ENCODE results near the gene CRABP2.

Gene CRABP2

GRCh38 chr1:156698995-156699394 is 6.4 kb downstream of the CRABP2 start:
- Histone ChIP-seq H3K36me3 (ENCODE audit: control insufficient read depth, insufficient read depth, low read length) (peaks cover 20% of the 10 kb centered on the region), H3K27ac (ENCODE audit: insufficient read depth, low read depth, low read length, poor library complexity, severe bottlenecking) (no peak overlapping the region), H3K4me1 (ENCODE audit: control insufficient read depth, insufficient read depth, low read length) (peaks cover 34% of the 10 kb centered on the region), H3K27me3 (ENCODE audit: control insufficient read depth, insufficient read depth, low read length, poor library complexity, severe bottlenecking) (no peaks in the 10 kb centered on the region), H3K4me3 (ENCODE audit: insufficient read depth, low read depth, low read length) (no peak overlapping the region), H3K9me3 (ENCODE audit: control insufficient read depth, low read length) (no peaks in the 10 kb centered on the region)
- WGBS, 2 experiments, result 88 to 94% methylated on average over 1 of the region's 1 CpG

GRCh38 chr1:156697481-156697880 is 7.9 kb downstream of the CRABP2 start:
- H3K4me1 ChIP-seq (ENCODE audit: control insufficient read depth, insufficient read depth, low read length), result peaks cover 36% of the 10 kb centered on the region
- 87 to 89% methylated on average over 8 of the region's 8 CpGs for WGBS, 2 experiments
- H3K4me3 ChIP-seq (ENCODE audit: insufficient read depth, low read depth, low read length), result no peak overlapping the region
- H3K36me3 ChIP-seq (ENCODE audit: control insufficient read depth, insufficient read depth, low read length), result peaks cover 20% of the 10 kb centered on the region
- no peaks in the 10 kb centered on the region for H3K27me3 ChIP-seq (ENCODE audit: control insufficient read depth, insufficient read depth, low read length, poor library complexity, severe bottlenecking)
- H3K9me3 ChIP-seq (ENCODE audit: control insufficient read depth, low read length), result no peaks in the 10 kb centered on the region
- H3K27ac ChIP-seq (ENCODE audit: insufficient read depth, low read depth, low read length, poor library complexity, severe bottlenecking), result no peak overlapping the region

- no peak overlapping the region for H3K4me3 ChIP-seq (ENCODE audit: insufficient read depth, low read depth, low read length)
- no peaks in the 10 kb centered on the region for H3K9me3 ChIP-seq (ENCODE audit: control insufficient read depth, low read length)
- 92% methylated on average over 8 of the region's 8 CpGs for WGBS, 2 experiments
- H3K27ac ChIP-seq (ENCODE audit: insufficient read depth, low read depth, low read length, poor library complexity, severe bottlenecking), result no peak overlapping the region
- no peaks in the 10 kb centered on the region for H3K27me3 ChIP-seq (ENCODE audit: control insufficient read depth, insufficient read depth, low read length, poor library complexity, severe bottlenecking)
- peaks cover 20% of the 10 kb centered on the region for H3K36me3 ChIP-seq (ENCODE audit: control insufficient read depth, insufficient read depth, low read length)
- H3K4me1 ChIP-seq (ENCODE audit: control insufficient read depth, insufficient read depth, low read length), result peaks cover 41% of the 10 kb centered on the region
These were observed 8.6 kb downstream of the CRABP2 start for GRCh38 chr1:156696755-156697154.

GRCh38 chr1:156694690-156694962 is 10.8 kb downstream of the CRABP2 start:
- H3K36me3 ChIP-seq (ENCODE audit: control insufficient read depth, insufficient read depth, low read length), result peaks cover 12% of the 10 kb centered on the region
- H3K9me3 ChIP-seq (ENCODE audit: control insufficient read depth, low read length), result no peaks in the 10 kb centered on the region
- no peak overlapping the region for H3K4me3 ChIP-seq (ENCODE audit: insufficient read depth, low read depth, low read length)
- no peaks in the 10 kb centered on the region for H3K27me3 ChIP-seq (ENCODE audit: control insufficient read depth, insufficient read depth, low read length, poor library complexity, severe bottlenecking)
- peaks cover 55% of the 10 kb centered on the region for H3K4me1 ChIP-seq (ENCODE audit: control insufficient read depth, insufficient read depth, low read length)
- no peak overlapping the region for H3K27ac ChIP-seq (ENCODE audit: insufficient read depth, low read depth, low read length, poor library complexity, severe bottlenecking)
- WGBS, 2 experiments, result 67 to 74% methylated on average over 5 of the region's 5 CpGs

- H3K4me1 ChIP-seq (ENCODE audit: control insufficient read depth, insufficient read depth, low read length), result peaks cover 55% of the 10 kb centered on the region
These were observed 11.3 kb downstream of the CRABP2 start for GRCh38 chr1:156693848-156694689.

GRCh38 chr1:156692925-156693847 is 12.2 kb downstream of the CRABP2 start:
- H3K27me3 ChIP-seq (ENCODE audit: control insufficient read depth, insufficient read depth, low read length, poor library complexity, severe bottlenecking), result no peaks in the 10 kb centered on the region
- peaks cover 3% of the 10 kb centered on the region for H3K36me3 ChIP-seq (ENCODE audit: control insufficient read depth, insufficient read depth, low read length)
- no peaks in the 10 kb centered on the region for H3K9me3 ChIP-seq (ENCODE audit: control insufficient read depth, low read length)
- H3K27ac ChIP-seq (ENCODE audit: insufficient read depth, low read depth, low read length, poor library complexity, severe bottlenecking), result peak overlapping the region; percentile 91
- WGBS, 2 experiments, result 4 to 5% methylated on average over 15 to 16 of the region's 16 CpGs
- H3K4me1 ChIP-seq (ENCODE audit: control insufficient read depth, insufficient read depth, low read length), result peaks cover 55% of the 10 kb centered on the region
- H3K4me3 ChIP-seq (ENCODE audit: insufficient read depth, low read depth, low read length), result peak overlapping the region; percentile 13

More at GRCh38 chr1:156693848-156694689, 11.3 kb downstream of the CRABP2 start:
- no peaks in the 10 kb centered on the region for H3K27me3 ChIP-seq (ENCODE audit: control insufficient read depth, insufficient read depth, low read length, poor library complexity, severe bottlenecking)
- H3K27ac ChIP-seq (ENCODE audit: insufficient read depth, low read depth, low read length, poor library complexity, severe bottlenecking), result peak overlapping the region; percentile 91
- no peaks in the 10 kb centered on the region for H3K9me3 ChIP-seq (ENCODE audit: control insufficient read depth, low read length)
- WGBS, 2 experiments, result 38 to 41% methylated on average over 12 of the region's 12 CpGs
- no peak overlapping the region for H3K4me3 ChIP-seq (ENCODE audit: insufficient read depth, low read depth, low read length)
- H3K36me3 ChIP-seq (ENCODE audit: control insufficient read depth, insufficient read depth, low read length), result peaks cover 7% of the 10 kb centered on the region

GRCh38 chr1:156692441-156692924 is 12.9 kb downstream of the CRABP2 start:
- WGBS, 2 experiments, result 3 to 4% methylated on average over 13 of the region's 13 CpGs
- Histone ChIP-seq H3K36me3 (ENCODE audit: control insufficient read depth, insufficient read depth, low read length) (no peaks in the 10 kb centered on the region), H3K4me1 (ENCODE audit: control insufficient read depth, insufficient read depth, low read length) (peaks cover 55% of the 10 kb centered on the region), H3K4me3 (ENCODE audit: insufficient read depth, low read depth, low read length) (peak overlapping the region; percentile 13), H3K9me3 (ENCODE audit: control insufficient read depth, low read length) (no peaks in the 10 kb centered on the region), H3K27ac (ENCODE audit: insufficient read depth, low read depth, low read length, poor library complexity, severe bottlenecking) (peak overlapping the region; percentile 91), H3K27me3 (ENCODE audit: control insufficient read depth, insufficient read depth, low read length, poor library complexity, severe bottlenecking) (no peaks in the 10 kb centered on the region)

- Histone ChIP-seq H3K4me3 (ENCODE audit: insufficient read depth, low read depth, low read length) (peak overlapping the region; percentile 0), H3K4me1 (ENCODE audit: control insufficient read depth, insufficient read depth, low read length) (peaks cover 50% of the 10 kb centered on the region), H3K27ac (ENCODE audit: insufficient read depth, low read depth, low read length, poor library complexity, severe bottlenecking) (peak overlapping the region; percentile 91), H3K27me3 (ENCODE audit: control insufficient read depth, insufficient read depth, low read length, poor library complexity, severe bottlenecking) (no peaks in the 10 kb centered on the region), H3K9me3 (ENCODE audit: control insufficient read depth, low read length) (no peaks in the 10 kb centered on the region), H3K36me3 (ENCODE audit: control insufficient read depth, insufficient read depth, low read length) (no peaks in the 10 kb centered on the region)
- 8 to 9% methylated on average over 20 of the region's 20 CpGs for WGBS, 2 experiments
These were observed 13.5 kb downstream of the CRABP2 start for GRCh38 chr1:156691665-156692440.

- no peak overlapping the region for H3K27ac ChIP-seq (ENCODE audit: insufficient read depth, low read depth, low read length, poor library complexity, severe bottlenecking)
- H3K4me3 ChIP-seq (ENCODE audit: insufficient read depth, low read depth, low read length), result no peak overlapping the region
- H3K4me1 ChIP-seq (ENCODE audit: control insufficient read depth, insufficient read depth, low read length), result peaks cover 49% of the 10 kb centered on the region
- no peaks in the 10 kb centered on the region for H3K27me3 ChIP-seq (ENCODE audit: control insufficient read depth, insufficient read depth, low read length, poor library complexity, severe bottlenecking)
- 38 to 43% methylated on average over 10 of the region's 10 CpGs for WGBS, 2 experiments
- H3K9me3 ChIP-seq (ENCODE audit: control insufficient read depth, low read length), result no peaks in the 10 kb centered on the region
- H3K36me3 ChIP-seq (ENCODE audit: control insufficient read depth, insufficient read depth, low read length), result no peaks in the 10 kb centered on the region
These were observed 14.2 kb downstream of the CRABP2 start for GRCh38 chr1:156691191-156691590.
